Peyer's patch (tissue), 4 donors: ENCODE measurements around the gene CARD18.

Source experiments
- CTCF ChIP-seq, 6 experiments: fragments of 450-650 bp in 4 of 6; fragments of 200-600 bp in 2 of 6; sonication (generic) in 1 of 6; IDR thresholded peaks; one replicate each; pipeline ENCODE4 v1.5.1; 2017 to 2019; ENCODE audit warnings: antibody characterized with exemption in 6 of 6, mild to moderate bottlenecking in 3 of 6, moderate library complexity in 1 of 6
- POLR2A ChIP-seq, 2 donors: fragments of 450-650 bp; IDR thresholded peaks; one replicate each; pipeline ENCODE4 v1.5.1; 2017; ENCODE audit warnings: antibody characterized with exemption in 2 of 2, mild to moderate bottlenecking in 2 of 2, moderate library complexity in 2 of 2

- no peak for TF ChIP-seq CTCF (IDR thresholded peaks at IDR 0.05)
- no peak for TF ChIP-seq POLR2A (IDR thresholded peaks at IDR 0.05)
Measured at GRCh38 chr11:105183426-105183825, 43.9 kb upstream of the CARD18 start.
